Uterus (tissue), 2 donors: Measurements from ENCODE around the gene LRP1B.

Experiments
- POLR2A ChIP-seq, 2 donors: fragments of 450-650 bp; IDR thresholded peaks; one replicate each; pipeline ENCODE4 v1.6.1; 2016; ENCODE audit warnings: antibody characterized with exemption in 2 of 2, mild to moderate bottlenecking in 1 of 2, moderate library complexity in 1 of 2
- TF ChIP-seq, protein P1 (sequence below), 4 experiments: fragments of 200-600 bp in 2 of 4; fragments of 450-650 bp in 2 of 4; sonication (generic) in 2 of 4; IDR thresholded peaks; one replicate each; pipeline ENCODE4 v1.5.1; 2016 to 2019; ENCODE audit warnings: antibody characterized with exemption in 4 of 4, mild to moderate bottlenecking in 2 of 4, moderate library complexity in 1 of 4

DNA sequence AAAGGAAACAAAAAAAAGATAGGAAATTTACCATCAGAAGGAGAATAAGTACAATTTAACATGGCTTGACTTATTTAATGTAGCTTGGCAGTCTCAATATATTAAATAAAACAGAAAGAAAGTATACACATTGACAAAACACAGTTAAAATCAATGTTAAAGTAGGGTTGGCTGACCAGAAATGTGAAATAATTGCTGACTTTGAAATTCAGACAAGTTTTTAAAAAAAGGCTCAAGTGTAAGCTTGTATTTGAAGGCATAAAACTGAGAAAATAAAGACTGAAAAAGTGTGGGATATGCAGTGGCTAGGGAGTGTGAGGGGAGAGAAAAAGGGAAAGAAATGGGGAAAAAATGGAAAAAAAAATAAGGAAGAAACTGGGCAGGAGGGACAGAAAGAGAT lies 665.8 kb downstream of the LRP1B start:
- TF ChIP-seq, protein P1, sequence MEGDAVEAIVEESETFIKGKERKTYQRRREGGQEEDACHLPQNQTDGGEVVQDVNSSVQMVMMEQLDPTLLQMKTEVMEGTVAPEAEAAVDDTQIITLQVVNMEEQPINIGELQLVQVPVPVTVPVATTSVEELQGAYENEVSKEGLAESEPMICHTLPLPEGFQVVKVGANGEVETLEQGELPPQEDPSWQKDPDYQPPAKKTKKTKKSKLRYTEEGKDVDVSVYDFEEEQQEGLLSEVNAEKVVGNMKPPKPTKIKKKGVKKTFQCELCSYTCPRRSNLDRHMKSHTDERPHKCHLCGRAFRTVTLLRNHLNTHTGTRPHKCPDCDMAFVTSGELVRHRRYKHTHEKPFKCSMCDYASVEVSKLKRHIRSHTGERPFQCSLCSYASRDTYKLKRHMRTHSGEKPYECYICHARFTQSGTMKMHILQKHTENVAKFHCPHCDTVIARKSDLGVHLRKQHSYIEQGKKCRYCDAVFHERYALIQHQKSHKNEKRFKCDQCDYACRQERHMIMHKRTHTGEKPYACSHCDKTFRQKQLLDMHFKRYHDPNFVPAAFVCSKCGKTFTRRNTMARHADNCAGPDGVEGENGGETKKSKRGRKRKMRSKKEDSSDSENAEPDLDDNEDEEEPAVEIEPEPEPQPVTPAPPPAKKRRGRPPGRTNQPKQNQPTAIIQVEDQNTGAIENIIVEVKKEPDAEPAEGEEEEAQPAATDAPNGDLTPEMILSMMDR (IDR thresholded peaks at IDR 0.05), result no peak
- TF ChIP-seq POLR2A (IDR thresholded peaks at IDR 0.05), result no peak
